Ovary (tissue), 3 donors: ENCODE measurements around the gene KRTAP3-1.

Source experiments
- EP300 ChIP-seq: sonication (generic); formaldehyde crosslinking; IDR thresholded peaks from one replicate; pipeline ENCODE4 v1.6.1; 2017; ENCODE audit warnings: antibody characterized with exemption
- POLR2A ChIP-seq: fragments of 450-650 bp; IDR thresholded peaks from one replicate; pipeline ENCODE4 v1.6.1; 2017; ENCODE audit warnings: antibody characterized with exemption, mild to moderate bottlenecking, moderate library complexity
- TF ChIP-seq, protein P1 (sequence below), 3 donors: fragments of 450-650 bp in 2 of 3; fragments of 200-600 bp in 1 of 3; IDR thresholded peaks; one replicate each; pipeline versions ENCODE4 v1.5.1 to v1.8.0; 2016 to 2022; ENCODE audit warnings: antibody characterized with exemption in 3 of 3, mild to moderate bottlenecking in 1 of 3
- donor health status: DM: no; HTN: no; CAD: no.

GRCh38 chr17:40967582-40967981 lies 41.3 kb downstream of the KRTAP3-1 start:
- TF ChIP-seq, protein P1, sequence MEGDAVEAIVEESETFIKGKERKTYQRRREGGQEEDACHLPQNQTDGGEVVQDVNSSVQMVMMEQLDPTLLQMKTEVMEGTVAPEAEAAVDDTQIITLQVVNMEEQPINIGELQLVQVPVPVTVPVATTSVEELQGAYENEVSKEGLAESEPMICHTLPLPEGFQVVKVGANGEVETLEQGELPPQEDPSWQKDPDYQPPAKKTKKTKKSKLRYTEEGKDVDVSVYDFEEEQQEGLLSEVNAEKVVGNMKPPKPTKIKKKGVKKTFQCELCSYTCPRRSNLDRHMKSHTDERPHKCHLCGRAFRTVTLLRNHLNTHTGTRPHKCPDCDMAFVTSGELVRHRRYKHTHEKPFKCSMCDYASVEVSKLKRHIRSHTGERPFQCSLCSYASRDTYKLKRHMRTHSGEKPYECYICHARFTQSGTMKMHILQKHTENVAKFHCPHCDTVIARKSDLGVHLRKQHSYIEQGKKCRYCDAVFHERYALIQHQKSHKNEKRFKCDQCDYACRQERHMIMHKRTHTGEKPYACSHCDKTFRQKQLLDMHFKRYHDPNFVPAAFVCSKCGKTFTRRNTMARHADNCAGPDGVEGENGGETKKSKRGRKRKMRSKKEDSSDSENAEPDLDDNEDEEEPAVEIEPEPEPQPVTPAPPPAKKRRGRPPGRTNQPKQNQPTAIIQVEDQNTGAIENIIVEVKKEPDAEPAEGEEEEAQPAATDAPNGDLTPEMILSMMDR (IDR thresholded peaks at IDR 0.05) = no peak
- TF ChIP-seq POLR2A (no peak), EP300 (no peak)
